ENCODE measurements around the gene CDC34.

DNA sequence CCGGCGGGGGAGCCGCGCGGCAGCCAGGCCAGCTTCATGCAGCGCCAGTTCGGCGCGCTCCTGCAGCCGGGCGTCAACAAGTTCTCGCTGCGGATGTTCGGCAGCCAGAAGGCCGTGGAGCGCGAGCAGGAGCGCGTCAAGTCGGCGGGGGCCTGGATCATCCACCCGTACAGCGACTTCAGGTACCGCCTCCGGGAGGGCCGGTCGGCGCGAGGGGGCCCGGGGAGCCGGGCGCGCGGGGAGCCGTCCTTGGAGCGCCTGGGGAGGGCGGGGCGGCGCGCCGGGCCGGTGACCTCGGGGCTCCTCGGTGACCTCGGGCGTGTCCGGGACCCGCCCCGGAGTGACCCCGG, 58.8 kb downstream of the CDC34 start:
- TF ChIP-seq, protein P1, sequence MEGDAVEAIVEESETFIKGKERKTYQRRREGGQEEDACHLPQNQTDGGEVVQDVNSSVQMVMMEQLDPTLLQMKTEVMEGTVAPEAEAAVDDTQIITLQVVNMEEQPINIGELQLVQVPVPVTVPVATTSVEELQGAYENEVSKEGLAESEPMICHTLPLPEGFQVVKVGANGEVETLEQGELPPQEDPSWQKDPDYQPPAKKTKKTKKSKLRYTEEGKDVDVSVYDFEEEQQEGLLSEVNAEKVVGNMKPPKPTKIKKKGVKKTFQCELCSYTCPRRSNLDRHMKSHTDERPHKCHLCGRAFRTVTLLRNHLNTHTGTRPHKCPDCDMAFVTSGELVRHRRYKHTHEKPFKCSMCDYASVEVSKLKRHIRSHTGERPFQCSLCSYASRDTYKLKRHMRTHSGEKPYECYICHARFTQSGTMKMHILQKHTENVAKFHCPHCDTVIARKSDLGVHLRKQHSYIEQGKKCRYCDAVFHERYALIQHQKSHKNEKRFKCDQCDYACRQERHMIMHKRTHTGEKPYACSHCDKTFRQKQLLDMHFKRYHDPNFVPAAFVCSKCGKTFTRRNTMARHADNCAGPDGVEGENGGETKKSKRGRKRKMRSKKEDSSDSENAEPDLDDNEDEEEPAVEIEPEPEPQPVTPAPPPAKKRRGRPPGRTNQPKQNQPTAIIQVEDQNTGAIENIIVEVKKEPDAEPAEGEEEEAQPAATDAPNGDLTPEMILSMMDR (IDR thresholded peaks at IDR 0.05 in 2 of 3, conservative IDR thresholded peaks at IDR 0.05 in 1 of 3; ENCODE audit: insufficient read depth in 2 of 3, low read depth in 1 of 3, low read length in 3 of 3) = no peak
- TF ChIP-seq CBFB (CRISPR knock-in tag; IDR thresholded peaks at IDR 0.05) = no peak

Measured in K562 (cell line).